ENCODE measurements around the gene MMP3.

- no peak for TF ChIP-seq POLR2A (IDR thresholded peaks at IDR 0.05)
- TF ChIP-seq, protein P1, sequence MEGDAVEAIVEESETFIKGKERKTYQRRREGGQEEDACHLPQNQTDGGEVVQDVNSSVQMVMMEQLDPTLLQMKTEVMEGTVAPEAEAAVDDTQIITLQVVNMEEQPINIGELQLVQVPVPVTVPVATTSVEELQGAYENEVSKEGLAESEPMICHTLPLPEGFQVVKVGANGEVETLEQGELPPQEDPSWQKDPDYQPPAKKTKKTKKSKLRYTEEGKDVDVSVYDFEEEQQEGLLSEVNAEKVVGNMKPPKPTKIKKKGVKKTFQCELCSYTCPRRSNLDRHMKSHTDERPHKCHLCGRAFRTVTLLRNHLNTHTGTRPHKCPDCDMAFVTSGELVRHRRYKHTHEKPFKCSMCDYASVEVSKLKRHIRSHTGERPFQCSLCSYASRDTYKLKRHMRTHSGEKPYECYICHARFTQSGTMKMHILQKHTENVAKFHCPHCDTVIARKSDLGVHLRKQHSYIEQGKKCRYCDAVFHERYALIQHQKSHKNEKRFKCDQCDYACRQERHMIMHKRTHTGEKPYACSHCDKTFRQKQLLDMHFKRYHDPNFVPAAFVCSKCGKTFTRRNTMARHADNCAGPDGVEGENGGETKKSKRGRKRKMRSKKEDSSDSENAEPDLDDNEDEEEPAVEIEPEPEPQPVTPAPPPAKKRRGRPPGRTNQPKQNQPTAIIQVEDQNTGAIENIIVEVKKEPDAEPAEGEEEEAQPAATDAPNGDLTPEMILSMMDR (IDR thresholded peaks at IDR 0.05): no peak
- no peak for TF ChIP-seq EP300 (IDR thresholded peaks at IDR 0.05)
These were observed 2.9 kb upstream of the MMP3 start for GRCh38 chr11:102846292-102846691.

Measured in gastroesophageal sphincter (tissue), 3 donors.